Esophagus muscularis mucosa (tissue), 2 donors: ENCODE results near the gene EMILIN1.
"Not testable (repeated sequence)": the region's sequence is repeated elsewhere in the genome, so short reads cannot be mapped to it uniquely, and the experiment has no call there.

Experiments used
- POLR2A ChIP-seq: fragments of 450-650 bp; IDR thresholded peaks from one replicate; pipeline ENCODE4 v1.6.1; 2017; ENCODE audit warnings: antibody characterized with exemption, moderate library complexity, mild to moderate bottlenecking, low read depth
- POLR2AphosphoS5 ChIP-seq, 2 donors: sonication (generic); formaldehyde crosslinking; IDR thresholded peaks; one replicate each; pipeline ENCODE4 v1.6.1; 2017; ENCODE audit warnings: antibody characterized with exemption in 2 of 2

GRCh38 chr2:27110603-27111352 is 32.4 kb downstream of the EMILIN1 start:
- TF ChIP-seq POLR2A; POLR2AphosphoS5 (IDR thresholded peaks at IDR 0.05): not testable (repeated sequence)
